Adrenal gland (tissue), 12 donors: Measurements from ENCODE around the gene RAB25. TPM values are rescaled to one million over a fixed set of nuclear protein-coding genes. Genes with fewer than 3 reads are reported as not detected.

Source experiments
- DNase-seq, 7 donors: peaks; one replicate each; pipeline ENCODE4 v3.0.0-alpha.2; 2019 to 2020
- H3K27ac ChIP-seq, 5 donors: fragments of 200-600 bp; sonication (generic) in 4 of 5; 1 replicate in 3 of 5; 2 replicates in 2 of 5; pipeline versions ENCODE4 v1.5.1 to v1.8.0; 2016 to 2020; ENCODE audit warnings: mild to moderate bottlenecking in 1 of 5
- H3K27me3 ChIP-seq: fragments of 200-600 bp; 2 replicates; pipeline ENCODE4 v1.8.0; 2021
- H3K36me3 ChIP-seq, 2 donors: fragments of 200-600 bp; replicated peaks in 1 of 2; 1 replicate in 1 of 2; 2 replicates in 1 of 2; pipeline versions ENCODE4 v1.5.1 to v1.8.0; 2018 to 2022
- H3K4me1 ChIP-seq, 2 donors: fragments of 200-600 bp; replicated peaks in 1 of 2; 1 replicate in 1 of 2; 2 replicates in 1 of 2; pipeline versions ENCODE4 v1.5.1 to v1.8.0; 2018 to 2021
- H3K4me3 ChIP-seq, 4 donors: fragments of 200-600 bp; sonication (generic) in 3 of 4; one replicate each; pipeline ENCODE4 v1.5.1; 2016 to 2018
- H3K9me3 ChIP-seq, 3 donors: fragments of 200-600 bp; sonication (generic) in 1 of 3; replicated peaks in 1 of 3; 1 replicate in 2 of 3; 2 replicates in 1 of 3; pipeline versions ENCODE4 v1.5.1 to v1.8.0; 2016 to 2021
- CTCF ChIP-seq, 6 experiments: fragments of 450-650 bp in 4 of 6; fragments of 200-600 bp in 2 of 6; sonication (generic) in 1 of 6; IDR thresholded peaks; 1 replicate in 5 of 6; 2 replicates in 1 of 6; pipeline versions ENCODE4 v1.5.1 to v1.8.0; 2016 to 2021; ENCODE audit warnings: antibody characterized with exemption in 6 of 6, mild to moderate bottlenecking in 2 of 6, moderate library complexity in 1 of 6
- POLR2A ChIP-seq, 2 donors: fragments of 450-650 bp; IDR thresholded peaks; one replicate each; pipeline ENCODE4 v1.6.1; 2017; ENCODE audit warnings: antibody characterized with exemption in 2 of 2, mild to moderate bottlenecking in 2 of 2, moderate library complexity in 1 of 2
- WGBS, 4 donors: extraction: QIAGEN DNeasy Blood & Tissue Kit in 2 of 4; methylation state at CpG; one replicate each; pipeline versions ENCODE4 v1.1.5 to v1.1.7; 2013 to 2017; 5-methylcytosine and 5-hydroxymethylcytosine counted together
- intact Hi-C, 2 donors: fragments of 100-400 bp; cut with DNase I; formaldehyde crosslinking; loops; one replicate each; pipeline versions ENCODE4 v1.14.1 to v1.15.0; 2022 to 2023
- polyA plus RNA-seq, 3 donors: library from polyadenylated mRNA; stranded (reverse); fragments of 200-250 nt in 2 of 3; fragments of 350-450 nt in 1 of 3; fragmentation: Illumina TruSeq in 1 of 3; extraction: RNeasy Lipid Tissue Mini Kit (QIAGEN cat#74804) in 1 of 3; gene quantifications; one replicate each; pipeline ENCODE4 v1.2.3, GENCODE V29; 2013 to 2014
- total RNA-seq, 9 donors: library from RNA; depleted of rRNA in 4 of 9; stranded (reverse); fragments of >200 nt in 4 of 9; fragments of 120-200 nt in 1 of 9; fragmentation: NEBNext Ultra II Directional in 1 of 9; extraction: Animal tissue kit (Norgen Biotek cat#: 25700) in 1 of 9; gene quantifications; one replicate each; pipeline versions ENCODE4 v1.1.0 to v1.2.4, GENCODE V29; 2013 to 2023
- donor health status: healthy with polysubstance abuse.
- donor health status: Bipolar disorder and iron deficiency.
- donor health status: DM: yes; HTN: yes; CAD: no.
- donor health status: DM: no; HTN: no; CAD: no.
- donor health status: DM: no; HTN: no; CAD: no.
- donor health status: DM: yes; HTN: yes; CAD: no.

RAB25 gene
- total and polyA plus RNA-seq, 12 donors, result 0.17 to 0.48 (median 0.38) TPM; not detected in 9

- H3K36me3 ChIP-seq, result peaks cover 0 to 30% of the 10 kb centered on the region in 2 donors
- no peak overlapping the region for H3K4me3 ChIP-seq
- H3K27me3 ChIP-seq, result no peaks in the 10 kb centered on the region
- H3K4me1 ChIP-seq, result no peaks in the 10 kb centered on the region
- no peak overlapping the region for H3K27ac ChIP-seq
- intact Hi-C loops, result no loop called here
- TF ChIP-seq POLR2A (IDR thresholded peaks at IDR 0.05), result no peak
- no peak for TF ChIP-seq CTCF (IDR thresholded peaks at IDR 0.05)
- no peaks in the 10 kb centered on the region for H3K9me3 ChIP-seq
- DNase-seq, result no peak
- 78 to 85% (median 82%) methylated on average over 3 of the region's 3 CpGs for WGBS, 4 donors
These were observed 18.1 kb upstream of the RAB25 start for GRCh38 chr1:156042828-156043227.

- H3K36me3 ChIP-seq, result peaks cover 0 to 23% of the 10 kb centered on the region in 2 donors
- H3K4me3 ChIP-seq, result no peak overlapping the region
- H3K9me3 ChIP-seq, result no peaks in the 10 kb centered on the region
- TF ChIP-seq POLR2A (IDR thresholded peaks at IDR 0.05) (no peak), CTCF (IDR thresholded peaks at IDR 0.05) (no peak)
- DNase-seq, result no peak
- intact Hi-C loops, result no loop called here
- 67 to 89% (median 85%) methylated on average over 4 of the region's 4 CpGs for WGBS, 4 donors
- no peaks in the 10 kb centered on the region for H3K4me1 ChIP-seq
- H3K27ac ChIP-seq, result no peak overlapping the region
- no peaks in the 10 kb centered on the region for H3K27me3 ChIP-seq
These were observed 15.9 kb upstream of the RAB25 start for GRCh38 chr1:156045076-156045475.

GRCh38 chr1:156048663-156049258, 12.2 kb upstream of the RAB25 start:
- Histone ChIP-seq H3K27me3 (no peaks in the 10 kb centered on the region), H3K36me3 (peaks cover 0 to 6% of the 10 kb centered on the region in 2 donors)

GRCh38 chr1:156050376-156050775, 10.6 kb upstream of the RAB25 start:
- WGBS, 4 donors, result 73 to 86% (median 81%) methylated on average over 3 to 4 of the region's 4 CpGs
- TF ChIP-seq CTCF (IDR thresholded peaks at IDR 0.05), result no peak
- no peak for TF ChIP-seq POLR2A (IDR thresholded peaks at IDR 0.05)

More at GRCh38 chr1:156048663-156049258, 12.2 kb upstream of the RAB25 start:
- TF ChIP-seq POLR2A (IDR thresholded peaks at IDR 0.05), result no peak
- no peak for TF ChIP-seq CTCF (IDR thresholded peaks at IDR 0.05)
- peak in 1 of 7 donors; percentile 16 for DNase-seq
- no peak overlapping the region for H3K27ac ChIP-seq
- intact Hi-C loops, result no loop called here
- no peaks in the 10 kb centered on the region for H3K9me3 ChIP-seq
- WGBS, 4 donors, result 80 to 100% (median 87%) methylated on average over 2 to 3 of the region's 3 CpGs
- peaks cover 0 to 6% of the 10 kb centered on the region in 2 donors for H3K4me1 ChIP-seq
- H3K4me3 ChIP-seq, result no peak overlapping the region

More at GRCh38 chr1:156050376-156050775, 10.6 kb upstream of the RAB25 start:
- peaks cover 0 to 6% of the 10 kb centered on the region in 2 donors for H3K36me3 ChIP-seq
- no peak overlapping the region for H3K4me3 ChIP-seq
- DNase-seq, result peak in 1 of 7 donors; percentile 12
- H3K27me3 ChIP-seq, result no peaks in the 10 kb centered on the region
- intact Hi-C loops, result no loop called here
- peaks cover 0 to 10% of the 10 kb centered on the region in 2 donors for H3K4me1 ChIP-seq
- H3K9me3 ChIP-seq, result no peaks in the 10 kb centered on the region
- H3K27ac ChIP-seq, result no peak overlapping the region
